Measurements from ENCODE around the gene TIMM23B.
"Not testable (repeated sequence)": the region's sequence is repeated elsewhere in the genome, so short reads cannot be mapped to it uniquely, and the experiment has no call there.

TIMM23B gene

GRCh38 chr10:50017646-50018045, 75.8 kb downstream of the TIMM23B start:
- DNase-seq (ENCODE audit: low read depth in 1 of 2, low spot score in 1 of 2); H3K27me3 ChIP-seq (ENCODE audit: insufficient read depth, poor library complexity, severe bottlenecking); H3K4me3 ChIP-seq (replicated peaks; ENCODE audit: insufficient read depth, low read length); H3K27ac ChIP-seq (replicated peaks): not testable (repeated sequence)

DNA sequence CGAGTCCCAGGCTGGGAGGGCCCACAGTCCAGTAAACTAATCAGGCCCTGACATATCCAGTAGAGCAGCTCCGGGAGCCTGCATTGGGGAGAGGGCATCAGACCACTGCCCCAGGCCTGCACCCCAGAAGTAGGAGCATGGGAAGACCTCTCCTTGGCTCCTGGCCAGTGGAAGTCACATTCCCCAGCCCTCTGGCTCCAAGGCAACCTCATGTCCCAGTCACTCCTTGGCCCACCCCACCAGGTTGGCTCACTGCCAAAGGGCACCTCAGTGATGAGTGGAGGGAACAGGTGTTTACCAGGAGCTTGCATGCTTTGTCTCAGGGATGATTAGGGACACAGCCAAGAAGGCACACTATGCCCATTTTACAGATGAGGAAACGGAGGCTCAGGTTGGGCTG, 77.4 kb downstream of the TIMM23B start:
- DNase-seq (ENCODE audit: low read depth in 1 of 2, low spot score in 1 of 2); H3K27me3 ChIP-seq (ENCODE audit: insufficient read depth, poor library complexity, severe bottlenecking); H3K4me3 ChIP-seq (replicated peaks; ENCODE audit: insufficient read depth, low read length); H3K27ac ChIP-seq (replicated peaks): not testable (repeated sequence)

GRCh38 chr10:50020451-50021024, 78.7 kb downstream of the TIMM23B start:
- H3K27me3 ChIP-seq (ENCODE audit: insufficient read depth, poor library complexity, severe bottlenecking); H3K4me3 ChIP-seq (replicated peaks; ENCODE audit: insufficient read depth, low read length); H3K27ac ChIP-seq (replicated peaks); DNase-seq (ENCODE audit: low read depth in 1 of 2, low spot score in 1 of 2): not testable (repeated sequence)

DNA sequence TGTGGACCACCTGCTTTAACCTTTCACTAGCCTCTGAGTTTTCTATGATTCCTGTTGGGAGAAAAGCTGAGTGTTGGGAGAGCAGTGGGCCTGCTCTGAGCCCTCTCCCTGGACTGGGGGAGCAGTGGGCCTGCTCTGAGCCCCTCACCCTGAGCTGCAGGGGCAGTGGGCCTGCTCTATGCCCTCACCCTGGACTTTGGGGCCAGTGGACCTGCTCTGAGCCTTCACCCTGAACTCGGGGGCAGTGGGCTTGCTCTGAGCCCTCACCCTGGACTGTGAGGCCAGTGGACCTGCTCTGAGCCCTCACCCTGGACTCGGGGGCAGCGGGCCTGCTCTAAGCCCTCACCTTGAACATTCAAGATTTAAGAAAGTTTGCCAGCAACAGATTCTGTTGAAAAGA, 79.8 kb downstream of the TIMM23B start:
- no peak overlapping the region for H3K4me3 ChIP-seq (replicated peaks; ENCODE audit: insufficient read depth, low read length)

More for the DNA sequence above, 79.8 kb downstream of the TIMM23B start:
- TF ChIP-seq SPI1 (IDR thresholded peaks at IDR 0.05; ENCODE audit: borderline replicate concordance, low read depth) (no peak), GABPA (IDR thresholded peaks at IDR 0.05; ENCODE audit: low read depth) (no peak)
- TF ChIP-seq, protein P1, sequence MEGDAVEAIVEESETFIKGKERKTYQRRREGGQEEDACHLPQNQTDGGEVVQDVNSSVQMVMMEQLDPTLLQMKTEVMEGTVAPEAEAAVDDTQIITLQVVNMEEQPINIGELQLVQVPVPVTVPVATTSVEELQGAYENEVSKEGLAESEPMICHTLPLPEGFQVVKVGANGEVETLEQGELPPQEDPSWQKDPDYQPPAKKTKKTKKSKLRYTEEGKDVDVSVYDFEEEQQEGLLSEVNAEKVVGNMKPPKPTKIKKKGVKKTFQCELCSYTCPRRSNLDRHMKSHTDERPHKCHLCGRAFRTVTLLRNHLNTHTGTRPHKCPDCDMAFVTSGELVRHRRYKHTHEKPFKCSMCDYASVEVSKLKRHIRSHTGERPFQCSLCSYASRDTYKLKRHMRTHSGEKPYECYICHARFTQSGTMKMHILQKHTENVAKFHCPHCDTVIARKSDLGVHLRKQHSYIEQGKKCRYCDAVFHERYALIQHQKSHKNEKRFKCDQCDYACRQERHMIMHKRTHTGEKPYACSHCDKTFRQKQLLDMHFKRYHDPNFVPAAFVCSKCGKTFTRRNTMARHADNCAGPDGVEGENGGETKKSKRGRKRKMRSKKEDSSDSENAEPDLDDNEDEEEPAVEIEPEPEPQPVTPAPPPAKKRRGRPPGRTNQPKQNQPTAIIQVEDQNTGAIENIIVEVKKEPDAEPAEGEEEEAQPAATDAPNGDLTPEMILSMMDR (IDR thresholded peaks at IDR 0.05; ENCODE audit: insufficient read depth, low read length) = no peak
- no peak for DNase-seq (ENCODE audit: low read depth in 1 of 2, low spot score in 1 of 2)
- H3K27ac ChIP-seq (replicated peaks) = no peak overlapping the region
- no peaks in the 10 kb centered on the region for H3K27me3 ChIP-seq (ENCODE audit: insufficient read depth, poor library complexity, severe bottlenecking)

Data from HL-60 (cell line).